Measurements from ENCODE around the gene FRMD1.

FRMD1 gene

GRCh38 chr6:168105813-168106632, 27.0 kb upstream of the FRMD1 start:
- in situ Hi-C loops (cut with MboI; ENCODE audit: low sequenced_read_pairs, unreplicated experiment) = no loop called here

GRCh38 chr6:168104636-168105035, 25.6 kb upstream of the FRMD1 start:
- no peak for DNase-seq (ENCODE audit: low spot score)
- in situ Hi-C loops (cut with MboI; ENCODE audit: low sequenced_read_pairs, unreplicated experiment) = no loop called here
- no peak for TF ChIP-seq CTCF (IDR thresholded peaks at IDR 0.05; ENCODE audit: borderline replicate concordance, control extremely low read depth, extremely low read depth, insufficient read depth, missing control alignments)

More at GRCh38 chr6:168105813-168106632, 27.0 kb upstream of the FRMD1 start:
- TF ChIP-seq CTCF (IDR thresholded peaks at IDR 0.05; ENCODE audit: borderline replicate concordance, control extremely low read depth, extremely low read depth, insufficient read depth, missing control alignments) = no peak
- no peak for DNase-seq (ENCODE audit: low spot score)

GRCh38 chr6:168103050-168103830, 24.2 kb upstream of the FRMD1 start:
- TF ChIP-seq CTCF (IDR thresholded peaks at IDR 0.05; ENCODE audit: borderline replicate concordance, control extremely low read depth, extremely low read depth, insufficient read depth, missing control alignments) = no peak
- in situ Hi-C loops (cut with MboI; ENCODE audit: low sequenced_read_pairs, unreplicated experiment) = no loop called here

GRCh38 chr6:168102315-168102985, 23.4 kb upstream of the FRMD1 start:
- no peak for DNase-seq (ENCODE audit: low spot score)
- in situ Hi-C loops (cut with MboI; ENCODE audit: low sequenced_read_pairs, unreplicated experiment) = no loop called here
- TF ChIP-seq CTCF (IDR thresholded peaks at IDR 0.05; ENCODE audit: borderline replicate concordance, control extremely low read depth, extremely low read depth, insufficient read depth, missing control alignments) = no peak

More at GRCh38 chr6:168103050-168103830, 24.2 kb upstream of the FRMD1 start:
- DNase-seq (ENCODE audit: low spot score) = no peak

- in situ Hi-C loops (cut with MboI; ENCODE audit: low sequenced_read_pairs, unreplicated experiment) = no loop called here
- no peak for DNase-seq (ENCODE audit: low spot score)
- no peak for TF ChIP-seq CTCF (IDR thresholded peaks at IDR 0.05; ENCODE audit: borderline replicate concordance, control extremely low read depth, extremely low read depth, insufficient read depth, missing control alignments)
Observed at GRCh38 chr6:168101590-168102314, 22.7 kb upstream of the FRMD1 start.
